ENCODE data around the gene SPECC1L.
"Not testable (repeated sequence)": the region's sequence is repeated elsewhere in the genome, so short reads cannot be mapped to it uniquely, and the experiment has no call there.

SPECC1L gene

GRCh38 chr22:24247564-24248344 is 22.9 kb upstream of the SPECC1L start:
- DNase-seq, result peak; percentile 87

DNA sequence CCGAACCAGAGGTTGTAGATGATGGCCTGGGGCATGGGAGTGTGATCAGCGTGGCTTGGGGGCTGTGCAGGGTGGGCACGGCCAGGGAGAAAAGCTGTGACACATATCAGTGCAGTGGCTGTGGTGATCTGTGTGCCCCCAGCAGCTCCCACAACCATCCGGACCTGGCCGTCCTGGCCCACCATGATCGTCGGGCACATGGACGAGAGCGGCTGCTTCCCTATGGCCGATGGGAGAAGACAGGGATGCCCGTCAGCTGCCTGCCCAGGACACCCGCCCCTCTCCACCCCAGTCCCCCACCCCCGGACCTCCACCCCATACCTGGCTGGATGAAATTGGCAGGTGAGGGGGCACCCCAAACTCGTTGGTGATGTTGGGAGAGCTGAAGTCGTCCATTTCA is 22.0 kb upstream of the SPECC1L start:
- DNase-seq, result not testable (repeated sequence)

GRCh38 chr22:24249413-24249812 is 21.2 kb upstream of the SPECC1L start:
- not testable (repeated sequence) for DNase-seq

DNA sequence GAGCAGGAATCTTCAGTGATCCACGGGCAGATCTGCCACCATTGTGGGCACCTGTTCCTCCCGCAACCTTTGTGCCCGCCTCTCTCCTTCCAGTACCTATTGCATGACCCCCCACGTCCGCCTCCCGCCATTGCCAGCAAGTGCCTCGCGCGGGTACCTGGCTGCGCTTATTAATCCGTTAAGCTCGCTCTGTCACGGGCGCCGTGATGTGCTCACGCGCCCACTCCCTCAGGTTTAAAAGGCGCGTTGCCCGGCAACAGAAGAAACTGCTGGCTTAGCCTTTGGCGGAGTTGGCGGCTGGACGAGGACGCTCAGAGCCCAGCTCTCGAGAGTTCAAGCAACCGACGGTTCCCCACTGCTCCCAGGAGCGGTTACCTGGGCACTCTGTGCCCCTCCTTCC is 19.3 kb upstream of the SPECC1L start:
- DNase-seq, result not testable (repeated sequence)

DNA sequence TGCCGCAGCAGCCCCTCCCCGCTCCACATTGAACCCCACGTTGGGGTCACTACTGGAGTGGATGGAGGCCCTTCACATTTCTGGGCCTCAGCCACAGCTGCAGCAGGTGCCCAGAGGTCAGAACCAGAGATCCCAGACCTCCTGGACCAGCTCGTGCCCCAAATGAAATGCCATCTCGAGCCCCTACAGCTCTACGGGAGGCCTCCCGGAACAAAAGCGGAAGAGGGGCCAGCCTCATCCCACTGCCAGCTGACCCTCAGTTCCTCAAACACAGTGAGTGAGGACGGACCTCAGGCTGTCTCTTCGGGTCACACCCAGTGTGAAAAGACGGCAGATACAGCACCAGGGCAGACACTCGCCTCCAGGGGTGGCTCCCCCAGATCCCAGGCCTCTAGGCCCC is 17.5 kb upstream of the SPECC1L start:
- not testable (repeated sequence) for DNase-seq

- not testable (repeated sequence) for DNase-seq
Observed at GRCh38 chr22:24256136-24256535, 14.5 kb upstream of the SPECC1L start.

GRCh38 chr22:24256736-24257135 is 13.9 kb upstream of the SPECC1L start:
- DNase-seq, result not testable (repeated sequence)

GRCh38 chr22:24259459-24259858 is 11.2 kb upstream of the SPECC1L start:
- DNase-seq, result peak; percentile 80

DNA sequence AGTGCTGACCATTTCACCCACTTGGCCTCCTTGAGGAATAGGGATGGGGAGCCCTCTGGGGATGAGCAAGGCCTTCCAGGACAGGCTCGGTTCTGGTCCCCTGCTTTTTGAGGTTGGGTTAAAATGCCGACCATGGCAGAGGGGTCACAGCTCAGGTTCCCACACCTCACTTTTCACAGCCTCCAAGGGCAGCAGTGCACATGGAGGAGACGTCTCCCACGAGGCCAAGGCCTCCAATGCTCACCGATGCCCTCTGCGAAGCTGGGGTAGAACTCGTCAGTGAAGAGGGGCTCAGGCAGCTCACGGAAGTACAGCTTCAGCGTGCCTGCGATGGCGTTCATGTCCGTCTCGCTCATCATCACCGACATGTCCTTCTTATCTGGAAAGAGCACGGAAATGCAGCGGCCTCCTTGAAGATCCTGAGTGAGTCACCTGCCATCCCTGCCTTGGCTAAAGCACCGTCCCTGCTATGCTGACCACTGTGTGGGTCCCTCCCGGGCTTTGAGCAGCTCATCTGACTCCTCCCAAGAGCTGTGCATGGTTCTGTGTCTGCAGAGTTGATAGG is 8.4 kb upstream of the SPECC1L start:
- DNase-seq, result not testable (repeated sequence)

DNA sequence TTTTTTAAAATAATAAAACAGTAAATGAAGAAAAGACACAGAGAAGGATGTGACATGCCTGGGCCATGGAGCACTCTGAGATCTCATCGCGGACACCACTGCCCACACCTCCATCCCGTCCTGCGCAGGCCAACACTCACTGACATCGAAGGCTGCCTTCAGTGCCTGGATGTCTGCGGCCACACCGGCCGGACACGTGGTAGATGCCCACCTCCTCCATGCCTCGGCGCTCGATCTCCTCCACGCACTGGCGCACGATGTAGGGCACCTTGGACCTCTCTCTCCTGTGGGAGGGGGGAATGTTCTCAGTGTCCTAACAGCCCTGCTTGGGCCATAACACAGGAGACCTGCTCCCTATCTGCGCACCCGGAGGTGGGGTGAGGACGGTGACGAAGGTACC is 7.2 kb upstream of the SPECC1L start:
- DNase-seq, result not testable (repeated sequence)

DNA sequence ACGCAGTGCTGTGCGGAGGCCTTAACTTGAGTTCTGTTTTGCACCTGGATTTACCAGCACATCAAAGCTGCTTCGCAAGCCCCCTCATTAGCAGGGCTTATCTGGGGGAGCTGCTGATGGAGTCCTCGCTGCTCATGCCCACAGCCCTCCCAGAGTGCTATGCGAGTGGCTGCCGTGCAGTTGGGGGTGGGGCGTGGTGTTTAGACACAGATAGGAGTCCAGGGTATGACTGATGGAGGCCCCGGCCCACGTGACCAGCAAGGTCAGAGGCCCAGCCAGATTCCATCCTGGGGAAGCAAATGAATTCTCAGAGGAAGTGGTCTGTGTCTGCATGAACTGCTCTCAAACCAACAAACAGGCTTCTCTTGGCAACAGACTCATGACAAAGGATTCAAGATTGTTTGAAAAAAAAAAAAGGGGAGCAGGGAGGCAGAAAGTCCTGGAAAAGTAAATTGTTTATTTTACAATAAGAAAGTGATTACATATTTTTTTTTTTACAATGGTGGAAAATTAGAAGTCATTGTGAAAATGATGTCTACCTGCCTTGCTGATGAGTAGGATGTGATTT is 6.2 kb upstream of the SPECC1L start:
- DNase-seq, result peak; percentile 58

- no peak for DNase-seq
Observed at GRCh38 chr22:24265734-24266133, 4.9 kb upstream of the SPECC1L start.

DNA sequence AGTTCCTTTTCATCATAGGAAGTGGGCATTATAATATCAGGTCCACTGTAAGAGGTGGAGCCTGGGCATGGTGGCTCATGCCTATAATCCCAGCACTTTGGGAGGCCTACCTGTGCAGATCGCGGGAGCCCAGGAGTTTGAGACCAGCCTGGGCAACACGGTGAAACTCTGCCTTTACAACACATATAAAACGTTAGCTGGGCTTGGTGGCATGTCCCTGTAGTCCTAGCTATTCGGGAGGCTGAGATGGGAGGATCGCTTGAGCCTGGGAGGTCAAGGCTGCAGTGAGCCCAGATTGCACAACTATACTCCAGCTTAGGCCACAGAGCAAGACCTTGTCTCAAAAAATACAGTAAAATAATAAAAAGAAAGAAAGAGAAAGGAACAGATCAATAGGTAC is 4.1 kb upstream of the SPECC1L start:
- DNase-seq, result not testable (repeated sequence)

GRCh38 chr22:24271386-24271854 is 789 bp downstream of the SPECC1L start:
- no peak for DNase-seq

DNA sequence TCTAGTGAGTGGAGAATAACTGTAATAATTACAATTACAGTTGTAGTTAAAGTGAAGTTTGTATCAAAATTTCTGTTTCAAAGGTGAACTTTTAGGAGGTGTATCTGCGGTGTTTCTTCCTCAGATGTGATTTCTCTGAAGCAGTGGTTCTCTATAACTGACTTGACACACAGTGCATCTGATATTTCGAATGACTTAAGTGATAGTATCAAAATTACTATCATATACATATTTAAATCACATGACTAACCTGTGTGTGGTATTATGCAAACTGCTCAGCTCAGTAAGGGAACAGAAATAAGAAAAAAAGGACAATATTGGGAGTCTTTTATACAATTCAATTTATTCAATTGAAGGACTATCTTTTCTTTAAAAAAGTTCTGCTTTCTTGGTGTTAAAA is 2.4 kb downstream of the SPECC1L start:
- not testable (repeated sequence) for DNase-seq

DNA sequence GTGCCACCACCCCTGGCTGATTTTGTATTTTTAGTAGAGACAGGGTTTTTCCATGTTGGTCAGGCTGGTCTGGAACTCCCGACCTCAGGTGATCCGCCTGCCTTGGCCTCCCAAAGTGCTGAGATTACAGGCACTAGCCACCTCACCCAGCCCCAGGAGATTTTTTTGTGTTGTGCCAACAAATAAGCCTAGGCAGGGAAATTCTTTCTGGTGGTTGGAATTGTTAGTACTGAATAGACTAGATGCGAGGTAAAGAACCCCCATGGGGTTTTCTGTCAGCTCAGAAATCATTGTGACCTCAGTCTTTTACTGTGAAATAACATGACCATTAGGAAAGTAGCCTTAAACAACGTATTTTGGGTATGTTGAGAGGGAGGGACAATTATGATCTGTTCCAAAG is 3.3 kb downstream of the SPECC1L start:
- DNase-seq, result not testable (repeated sequence)

- DNase-seq, result not testable (repeated sequence)
Observed at GRCh38 chr22:24274696-24275405, 4.2 kb downstream of the SPECC1L start.

GRCh38 chr22:24280363-24280762 is 9.7 kb downstream of the SPECC1L start:
- DNase-seq, result not testable (repeated sequence)

DNA sequence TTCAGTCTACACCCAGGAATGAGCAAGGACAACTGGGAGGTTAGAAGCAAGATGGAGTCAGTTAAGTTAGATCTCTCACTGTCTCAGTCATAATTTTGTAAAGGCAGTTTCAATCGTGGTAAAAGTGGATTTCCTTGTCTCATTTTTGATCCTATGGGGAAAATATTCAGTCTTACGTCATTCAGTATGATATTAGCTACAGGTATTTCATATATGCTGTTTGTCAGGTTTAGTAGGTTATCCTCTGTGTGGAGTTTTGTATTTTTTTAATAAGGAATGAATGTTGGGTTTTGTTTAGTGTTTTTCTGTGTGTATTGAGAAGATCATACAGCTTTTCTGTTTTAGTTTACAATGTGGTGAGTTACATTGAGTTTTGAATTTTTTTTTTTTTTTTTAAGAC is 11.8 kb downstream of the SPECC1L start:
- DNase-seq, result no peak

- peak; percentile 45 for DNase-seq
Observed at GRCh38 chr22:24284747-24285203, 14.1 kb downstream of the SPECC1L start.

GRCh38 chr22:24285245-24285644 is 14.6 kb downstream of the SPECC1L start:
- DNase-seq, result peak; percentile 69

DNA sequence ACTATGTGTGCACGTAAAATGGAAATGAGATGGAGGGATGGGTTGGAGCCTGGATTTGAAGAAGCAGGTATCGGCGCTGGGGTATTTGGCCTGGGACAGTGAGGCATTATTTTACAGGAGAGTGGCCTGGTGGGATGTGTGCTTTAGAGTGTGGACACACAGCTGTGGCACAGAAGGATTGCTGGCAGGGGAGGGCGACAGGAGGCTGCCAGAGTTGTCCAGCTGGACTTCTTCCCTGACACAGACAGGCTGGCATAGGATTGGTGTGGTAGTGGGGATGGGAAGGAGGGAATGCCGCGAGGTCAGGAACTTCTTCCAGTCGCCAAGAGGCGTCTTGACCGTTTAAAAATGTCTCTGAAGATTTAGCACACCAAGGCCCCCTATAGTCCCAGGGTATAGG is 16.6 kb downstream of the SPECC1L start:
- DNase-seq, result not testable (repeated sequence)

DNA sequence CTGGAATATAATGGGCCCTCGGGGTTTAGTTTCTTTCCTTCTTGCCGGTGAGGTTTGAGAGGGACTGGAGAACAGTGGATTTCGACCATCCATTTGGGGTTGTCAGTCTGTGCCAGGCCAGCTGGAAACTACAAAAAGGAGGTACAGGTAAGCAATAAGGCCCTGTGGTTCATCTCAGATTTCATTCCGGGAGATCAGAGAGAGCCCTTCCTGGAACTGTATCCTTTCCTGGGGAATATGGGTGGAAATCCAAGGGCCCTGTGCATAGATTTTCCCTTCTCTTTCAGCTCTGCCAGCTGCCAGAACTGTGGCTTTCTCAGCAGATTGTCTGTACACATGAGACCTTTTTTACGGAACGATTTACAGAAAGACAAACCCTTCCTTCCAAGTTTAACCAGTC is 17.2 kb downstream of the SPECC1L start:
- not testable (repeated sequence) for DNase-seq
